ENCODE data around the gene SCARF1. TPM values are rescaled to one million over a fixed set of nuclear protein-coding genes. Genes with fewer than 3 reads are reported as not detected.

SCARF1 gene
- polyA plus RNA-seq, 3 donors: 5.2 to 23.4 (median 6.3) TPM

DNA sequence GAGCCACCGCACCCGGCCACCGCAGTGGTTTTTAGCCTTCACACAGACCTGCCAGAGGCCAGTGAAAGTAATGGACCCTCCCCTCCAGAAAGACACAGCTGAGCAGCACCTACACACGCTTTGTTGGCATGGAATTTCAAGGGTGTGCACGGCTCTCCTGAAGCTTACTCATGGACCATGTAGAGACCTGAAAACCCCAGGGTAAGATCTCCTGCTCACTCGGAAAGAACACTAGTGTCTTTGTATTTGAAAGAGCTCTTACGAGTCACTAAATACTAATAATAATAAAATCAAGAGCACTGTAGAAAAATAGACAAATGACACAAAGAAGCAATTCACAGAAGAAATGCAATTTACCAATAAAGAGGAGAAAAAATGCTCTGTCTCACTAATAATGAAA is 36.9 kb downstream of the SCARF1 start:
- Mint-ChIP-seq H3K27ac (peak overlapping the region; percentile 98 to 100 (median 100)), H3K4me3 (peak overlapping the region in 1 of 2 donors; percentile 46), H3K4me1 (peaks cover 77% of the 10 kb centered on the region), H3K36me3 (peaks cover 70 to 88% of the 10 kb centered on the region in 2 donors), H3K27me3 (ENCODE audit: low read depth in 3 of 3) (peaks cover 2 to 4% (median 2%) of the 10 kb centered on the region in 3 donors), H3K9me3 (peaks cover 0 to 3% (median 0%) of the 10 kb centered on the region in 7 donors)
- Histone ChIP-seq H3K4me2 (replicated peaks; ENCODE audit: extremely low read depth, low read length, poor library complexity, severe bottlenecking) (peak overlapping the region; percentile 13), H2AFZ (ENCODE audit: insufficient read depth, low read depth, low read length, poor library complexity, severe bottlenecking) (no peak overlapping the region), H3K27ac (ENCODE audit: low read depth in 1 of 2, low read length in 2 of 2) (peak overlapping the region; percentile 99 to 100), H3K9me3 (replicated peaks in 1 of 2; ENCODE audit: control insufficient read depth in 1 of 2, insufficient read depth in 1 of 2, low read length in 2 of 2) (no peaks in the 10 kb centered on the region), H3K79me2 (ENCODE audit: insufficient read depth, low read length) (peaks cover 34% of the 10 kb centered on the region), H3K27me3 (ENCODE audit: control insufficient read depth in 2 of 2, insufficient read depth in 2 of 2, low read length in 2 of 2) (no peaks in the 10 kb centered on the region), H4K20me1 (ENCODE audit: insufficient read depth, low read length) (no peaks in the 10 kb centered on the region), H3K4me1 (ENCODE audit: control insufficient read depth in 1 of 2, insufficient read depth in 2 of 2, low read length in 2 of 2) (peaks cover 91 to 92% of the 10 kb centered on the region in 2 donors), H3K4me3 (replicated peaks in 1 of 3; ENCODE audit: low read depth in 2 of 3, low read length in 3 of 3) (no peak overlapping the region), H3K9ac (ENCODE audit: insufficient read depth, low read length, poor library complexity, severe bottlenecking) (peak overlapping the region; percentile 89), H3K36me3 (replicated peaks in 1 of 2; ENCODE audit: control insufficient read depth in 1 of 2, insufficient read depth in 2 of 2, low read length in 2 of 2) (peaks cover 53 to 75% of the 10 kb centered on the region in 2 donors)
- peak in 1 of 3 donors; percentile 17 for DNase-seq
- 97% methylated on average over 3 of the region's 7 CpGs for WGBS (ENCODE audit: insufficient coverage)
- intact Hi-C loops (cut with micrococcal nuclease): loop anchor here (2.0 to 5.0 kb wide), 2 partner anchors 32 to 36 kb away; no protein-coding TSS in a partner anchor
- no peak for TF ChIP-seq CTCF (IDR thresholded peaks at IDR 0.05)

DNA sequence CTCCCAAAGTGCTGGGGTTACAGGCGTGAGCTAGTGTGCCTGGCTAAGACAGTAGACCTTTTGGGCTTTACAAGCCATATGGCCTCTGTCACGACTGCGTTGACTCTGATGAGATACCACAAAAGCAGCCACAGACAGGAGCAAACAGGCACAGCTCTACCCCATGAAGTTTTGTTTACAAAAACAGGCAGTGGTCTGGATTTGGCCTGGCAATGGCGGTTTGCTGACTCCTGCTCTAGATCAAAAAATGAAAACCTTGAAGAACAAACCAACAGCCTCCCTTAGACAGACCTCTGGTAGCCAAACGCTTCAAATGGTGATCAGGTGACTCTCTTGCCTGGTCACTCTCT is 37.6 kb downstream of the SCARF1 start:
- Histone ChIP-seq H3K9me3 (replicated peaks in 1 of 2; ENCODE audit: control insufficient read depth in 1 of 2, insufficient read depth in 1 of 2, low read length in 2 of 2) (no peaks in the 10 kb centered on the region), H3K27me3 (ENCODE audit: control insufficient read depth in 2 of 2, insufficient read depth in 2 of 2, low read length in 2 of 2) (no peaks in the 10 kb centered on the region), H3K4me3 (replicated peaks in 1 of 3; ENCODE audit: low read depth in 2 of 3, low read length in 3 of 3) (no peak overlapping the region), H3K79me2 (ENCODE audit: insufficient read depth, low read length) (peaks cover 29% of the 10 kb centered on the region), H4K20me1 (ENCODE audit: insufficient read depth, low read length) (no peaks in the 10 kb centered on the region), H3K36me3 (replicated peaks in 1 of 2; ENCODE audit: control insufficient read depth in 1 of 2, insufficient read depth in 2 of 2, low read length in 2 of 2) (peaks cover 53 to 75% of the 10 kb centered on the region in 2 donors), H3K4me1 (ENCODE audit: control insufficient read depth in 1 of 2, insufficient read depth in 2 of 2, low read length in 2 of 2) (peaks cover 84% of the 10 kb centered on the region in 2 donors), H3K27ac (ENCODE audit: low read depth in 1 of 2, low read length in 2 of 2) (peak overlapping the region; percentile 99 to 100), H2AFZ (ENCODE audit: insufficient read depth, low read depth, low read length, poor library complexity, severe bottlenecking) (no peak overlapping the region), H3K9ac (ENCODE audit: insufficient read depth, low read length, poor library complexity, severe bottlenecking) (peak overlapping the region; percentile 89), H3K4me2 (replicated peaks; ENCODE audit: extremely low read depth, low read length, poor library complexity, severe bottlenecking) (no peak overlapping the region)
- H3K27me3 Mint-ChIP-seq (ENCODE audit: low read depth in 3 of 3): peaks cover 0 to 4% (median 2%) of the 10 kb centered on the region in 3 donors
- peak overlapping the region; percentile 98 to 100 (median 100) for H3K27ac Mint-ChIP-seq
- H3K4me1 Mint-ChIP-seq: peaks cover 70% of the 10 kb centered on the region
- peak overlapping the region in 1 of 2 donors; percentile 39 for H3K4me3 Mint-ChIP-seq
- TF ChIP-seq CTCF (IDR thresholded peaks at IDR 0.05): no peak
- intact Hi-C loops (cut with micrococcal nuclease): loop anchor here (1.0 to 5.0 kb wide), 5 partner anchors 17 to 36 kb away; no protein-coding TSS in a partner anchor
- DNase-seq: peak in 1 of 3 donors; percentile 30
- WGBS (ENCODE audit: insufficient coverage): 66% methylated on average over 4 of the region's 5 CpGs
- peaks cover 0 to 3% (median 1%) of the 10 kb centered on the region in 7 donors for H3K9me3 Mint-ChIP-seq
- H3K36me3 Mint-ChIP-seq: peaks cover 68 to 88% of the 10 kb centered on the region in 2 donors

All from CD14-positive monocyte (primary cell).